Measurements from ENCODE around the gene ZNF784. TPM values are rescaled to one million over a fixed set of nuclear protein-coding genes. Genes with fewer than 3 reads are reported as not detected.

Gene ZNF784
- total RNA-seq, 2 donors from 2014 or later, result 7.2 to 10.7 TPM

DNA sequence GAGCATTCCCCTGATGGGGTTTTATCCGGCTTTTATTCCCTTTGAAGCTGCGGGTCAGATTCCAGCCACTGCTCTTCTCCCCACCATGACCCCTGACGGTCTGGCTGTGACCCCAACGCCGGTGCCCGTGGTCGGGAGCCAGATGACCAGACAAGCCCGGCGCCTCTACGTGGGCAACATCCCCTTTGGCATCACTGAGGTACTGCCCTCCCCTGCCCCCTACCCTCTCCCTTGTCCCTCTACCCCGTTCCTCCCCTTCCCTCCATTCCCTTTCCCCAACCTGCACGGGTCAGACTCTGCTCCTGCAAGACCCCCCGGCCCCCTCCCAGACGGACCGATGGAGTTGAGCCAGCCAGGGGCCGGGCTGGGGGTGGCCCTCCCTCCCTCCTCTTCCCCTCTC lies 36.6 kb upstream of the ZNF784 start:
- no peak overlapping the region for H3K4me3 Mint-ChIP-seq
- H3K27ac Mint-ChIP-seq, result no peak overlapping the region
- Histone ChIP-seq H3K9ac (ENCODE audit: extremely low read depth, low read length, poor library complexity, severe bottlenecking) (no peak overlapping the region), H3K27me3 (ENCODE audit: control insufficient read depth, insufficient read depth, low read length, poor library complexity, severe bottlenecking) (no peaks in the 10 kb centered on the region), H3K4me1 (ENCODE audit: control insufficient read depth, insufficient read depth, low read length) (peaks cover 7% of the 10 kb centered on the region), H3K9me3 (ENCODE audit: control insufficient read depth, low read length) (no peaks in the 10 kb centered on the region), H3K36me3 (ENCODE audit: control insufficient read depth, insufficient read depth, low read length) (peaks cover 56% of the 10 kb centered on the region), H3K4me3 (ENCODE audit: low read length) (no peak overlapping the region), H3K27ac (ENCODE audit: low read depth, low read length) (no peak overlapping the region)
- 92 to 96% methylated on average over 10 to 16 of the region's 16 CpGs for WGBS, 2 experiments (ENCODE audit: insufficient coverage in 1 of 2, insufficient read length in 1 of 2)
- H3K27me3 Mint-ChIP-seq (ENCODE audit: insufficient read depth), result no peaks in the 10 kb centered on the region
- peaks cover 21% of the 10 kb centered on the region for H3K4me1 Mint-ChIP-seq
- no peaks in the 10 kb centered on the region for H3K9me3 Mint-ChIP-seq
- TF ChIP-seq, protein P1, sequence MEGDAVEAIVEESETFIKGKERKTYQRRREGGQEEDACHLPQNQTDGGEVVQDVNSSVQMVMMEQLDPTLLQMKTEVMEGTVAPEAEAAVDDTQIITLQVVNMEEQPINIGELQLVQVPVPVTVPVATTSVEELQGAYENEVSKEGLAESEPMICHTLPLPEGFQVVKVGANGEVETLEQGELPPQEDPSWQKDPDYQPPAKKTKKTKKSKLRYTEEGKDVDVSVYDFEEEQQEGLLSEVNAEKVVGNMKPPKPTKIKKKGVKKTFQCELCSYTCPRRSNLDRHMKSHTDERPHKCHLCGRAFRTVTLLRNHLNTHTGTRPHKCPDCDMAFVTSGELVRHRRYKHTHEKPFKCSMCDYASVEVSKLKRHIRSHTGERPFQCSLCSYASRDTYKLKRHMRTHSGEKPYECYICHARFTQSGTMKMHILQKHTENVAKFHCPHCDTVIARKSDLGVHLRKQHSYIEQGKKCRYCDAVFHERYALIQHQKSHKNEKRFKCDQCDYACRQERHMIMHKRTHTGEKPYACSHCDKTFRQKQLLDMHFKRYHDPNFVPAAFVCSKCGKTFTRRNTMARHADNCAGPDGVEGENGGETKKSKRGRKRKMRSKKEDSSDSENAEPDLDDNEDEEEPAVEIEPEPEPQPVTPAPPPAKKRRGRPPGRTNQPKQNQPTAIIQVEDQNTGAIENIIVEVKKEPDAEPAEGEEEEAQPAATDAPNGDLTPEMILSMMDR (conservative IDR thresholded peaks at IDR 0.05), result no peak
- DNase-seq, result no peak
- H3K36me3 Mint-ChIP-seq (ENCODE audit: low read depth), result peaks cover 54% of the 10 kb centered on the region

DNA sequence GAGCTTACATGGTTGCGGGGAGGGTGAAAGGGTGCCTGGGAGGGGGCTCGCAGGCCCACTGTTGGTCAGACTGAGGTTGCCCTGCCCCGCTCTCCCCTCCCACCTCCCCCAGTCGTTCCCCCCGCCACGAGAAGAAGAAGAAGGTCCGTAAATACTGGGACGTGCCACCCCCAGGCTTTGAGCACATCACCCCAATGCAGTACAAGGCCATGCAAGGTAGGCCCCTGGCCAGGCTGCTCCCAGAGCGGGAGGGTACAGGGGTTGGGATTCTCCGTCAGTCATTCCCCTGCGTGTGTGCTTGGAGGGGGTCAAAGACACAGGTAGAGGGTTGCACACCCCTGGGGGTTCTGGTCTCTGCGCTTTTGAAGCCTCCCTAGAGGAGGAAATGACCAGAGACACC lies 36.0 kb upstream of the ZNF784 start:
- H3K4me3 Mint-ChIP-seq, result no peak overlapping the region
- peak overlapping the region; percentile 35 for H3K27ac Mint-ChIP-seq
- peaks cover 52% of the 10 kb centered on the region for H3K36me3 ChIP-seq (ENCODE audit: control insufficient read depth, insufficient read depth, low read length)
- no peak overlapping the region for H3K4me3 ChIP-seq (ENCODE audit: low read length)
- WGBS, 2 experiments (ENCODE audit: insufficient coverage in 1 of 2, insufficient read length in 1 of 2), result 81 to 98% methylated on average over 3 to 8 of the region's 12 CpGs
- no peaks in the 10 kb centered on the region for H3K9me3 ChIP-seq (ENCODE audit: control insufficient read depth, low read length)
- H3K36me3 Mint-ChIP-seq (ENCODE audit: low read depth), result peaks cover 50% of the 10 kb centered on the region
- H3K4me1 ChIP-seq (ENCODE audit: control insufficient read depth, insufficient read depth, low read length), result peaks cover 5% of the 10 kb centered on the region
- no peaks in the 10 kb centered on the region for H3K27me3 Mint-ChIP-seq (ENCODE audit: insufficient read depth)
- DNase-seq, result no peak
- no peak overlapping the region for H3K27ac ChIP-seq (ENCODE audit: low read depth, low read length)
- H3K4me1 Mint-ChIP-seq, result peaks cover 22% of the 10 kb centered on the region
- H3K9ac ChIP-seq (ENCODE audit: extremely low read depth, low read length, poor library complexity, severe bottlenecking), result no peak overlapping the region
- H3K9me3 Mint-ChIP-seq, result no peaks in the 10 kb centered on the region
- TF ChIP-seq, protein P1 (conservative IDR thresholded peaks at IDR 0.05), result no peak
- H3K27me3 ChIP-seq (ENCODE audit: control insufficient read depth, insufficient read depth, low read length, poor library complexity, severe bottlenecking), result no peaks in the 10 kb centered on the region

DNA sequence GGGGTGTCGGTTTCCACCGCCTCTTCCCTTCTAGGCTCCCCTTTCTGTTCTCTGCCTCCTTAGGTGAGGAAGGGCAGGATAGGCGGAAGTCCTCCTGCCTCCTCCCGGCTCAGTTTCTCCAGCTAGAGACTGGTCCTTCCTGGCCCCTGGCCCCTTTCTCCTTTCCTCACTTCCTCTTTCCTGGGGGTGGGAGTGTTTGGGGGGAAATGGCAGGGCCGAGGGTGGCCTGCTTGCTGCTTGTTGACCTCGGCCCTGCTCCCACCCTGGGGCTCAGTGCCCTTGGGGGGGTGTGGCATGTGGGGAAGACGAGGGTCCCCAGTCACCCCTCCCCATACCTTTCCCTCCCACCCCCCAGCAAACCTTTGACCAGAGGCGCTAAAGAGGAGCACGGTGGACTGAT lies 35.5 kb upstream of the ZNF784 start:
- Histone ChIP-seq H3K27me3 (ENCODE audit: control insufficient read depth, insufficient read depth, low read length, poor library complexity, severe bottlenecking) (no peaks in the 10 kb centered on the region), H3K4me1 (ENCODE audit: control insufficient read depth, insufficient read depth, low read length) (peaks cover 5% of the 10 kb centered on the region), H3K27ac (ENCODE audit: low read depth, low read length) (no peak overlapping the region), H3K9me3 (ENCODE audit: control insufficient read depth, low read length) (no peaks in the 10 kb centered on the region), H3K4me3 (ENCODE audit: low read length) (no peak overlapping the region), H3K36me3 (ENCODE audit: control insufficient read depth, insufficient read depth, low read length) (peaks cover 49% of the 10 kb centered on the region), H3K9ac (ENCODE audit: extremely low read depth, low read length, poor library complexity, severe bottlenecking) (no peak overlapping the region)
- Mint-ChIP-seq H3K27ac (peak overlapping the region; percentile 68), H3K4me3 (no peak overlapping the region), H3K9me3 (no peaks in the 10 kb centered on the region), H3K27me3 (ENCODE audit: insufficient read depth) (no peaks in the 10 kb centered on the region), H3K36me3 (ENCODE audit: low read depth) (peaks cover 48% of the 10 kb centered on the region), H3K4me1 (peaks cover 22% of the 10 kb centered on the region)
- 94 to 100% methylated on average over 2 to 7 of the region's 9 CpGs for WGBS, 2 experiments (ENCODE audit: insufficient coverage in 1 of 2, insufficient read length in 1 of 2)
- TF ChIP-seq, protein P1 (conservative IDR thresholded peaks at IDR 0.05), result no peak
- DNase-seq, result no peak

Data from endodermal cell (in vitro differentiated cells).